GM23338 (cell line): Measurements from ENCODE around the gene STK38L.

Experiments
- CREB1 ChIP-seq: fragments of 250-450 bp; sonication (Bioruptor Pico); IDR thresholded peaks from 2 replicates; pipeline ENCODE4 v1.5.0; 2020; ENCODE audit warnings: low read depth, mild to moderate bottlenecking, moderate library complexity
- EZH2 ChIP-seq: fragments of 200-600 bp; sonication (generic); IDR thresholded peaks from one replicate; pipeline ENCODE4 v1.8.0; 2017; ENCODE audit warnings: antibody characterized with exemption, mild to moderate bottlenecking, low read depth; ENCODE audit not compliant: unreplicated experiment
- EZH2phosphoT487 ChIP-seq: fragments of 200-600 bp; sonication (generic); IDR thresholded peaks from one replicate; pipeline ENCODE4 v1.8.1; 2018; ENCODE audit warnings: antibody characterized with exemption; ENCODE audit not compliant: unreplicated experiment
- JUNB ChIP-seq: IDR thresholded peaks from one replicate; pipeline ENCODE4 v1.6.1; 2016; ENCODE audit warnings: antibody characterized with exemption; ENCODE audit not compliant: unreplicated experiment
- NANOG ChIP-seq: IDR thresholded peaks from 2 replicates; pipeline ENCODE4 v1.6.1; 2016; ENCODE audit warnings: antibody characterized with exemption, borderline replicate concordance
- POLR2AphosphoS5 ChIP-seq: IDR thresholded peaks from 2 replicates; pipeline ENCODE4 v1.6.1; 2016; ENCODE audit warnings: antibody characterized with exemption, low read depth
- ZNF114 ChIP-seq: fragments of 250-450 bp; sonication (Bioruptor Pico); IDR thresholded peaks from 2 replicates; pipeline ENCODE4 v1.5.0; 2020; ENCODE audit warnings: mild to moderate bottlenecking, moderate library complexity
- ZNF331 ChIP-seq: fragments of 250-450 bp; sonication (Bioruptor Pico); IDR thresholded peaks from 2 replicates; pipeline ENCODE4 v1.5.0; 2020; ENCODE audit warnings: low read depth, mild to moderate bottlenecking, moderate library complexity
- TF ChIP-seq, protein P1 (sequence below), 2 experiments: fragments of 200-600 bp in 1 of 2; sonication (generic) in 1 of 2; conservative IDR thresholded peaks; 2 replicates each; pipeline versions ENCODE4 v1.5.1 to v1.6.1; 2016 to 2017; ENCODE audit warnings: antibody characterized with exemption in 2 of 2, low read depth in 2 of 2, mild to moderate bottlenecking in 2 of 2, moderate library complexity in 1 of 2
- TF ChIP-seq, protein P2 (sequence below): IDR thresholded peaks from one replicate; pipeline ENCODE4 v1.6.1; 2018; ENCODE audit warnings: antibody characterized with exemption; ENCODE audit not compliant: unreplicated experiment
- TF ChIP-seq, protein P3 (sequence below): IDR thresholded peaks from 2 replicates; pipeline ENCODE4 v1.6.1; 2016; ENCODE audit warnings: antibody characterized with exemption

DNA sequence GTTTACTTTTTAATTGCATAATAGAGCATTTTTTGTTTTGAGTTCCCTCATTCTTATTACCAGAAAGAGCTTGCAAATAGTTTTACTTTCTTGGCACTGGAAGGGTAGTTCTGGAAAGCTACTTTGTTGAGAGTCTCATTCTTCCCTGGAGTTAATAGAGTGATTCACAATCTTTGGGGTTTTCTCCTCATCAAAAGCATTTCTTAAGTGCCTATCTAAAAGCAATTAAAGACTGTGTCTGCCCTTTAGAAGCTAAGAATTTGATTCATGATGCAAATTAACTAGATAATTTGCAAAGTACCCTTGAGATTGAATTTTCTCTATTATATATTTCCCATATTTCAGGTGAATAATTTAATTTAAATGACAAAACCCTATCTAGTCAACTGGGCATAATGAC, 80.4 kb downstream of the STK38L start:
- TF ChIP-seq POLR2AphosphoS5 (no peak), EZH2 (no peak), EZH2phosphoT487 (no peak), ZNF331 (CRISPR knock-in tag) (no peak), CREB1 (CRISPR knock-in tag) (no peak), NANOG (no peak), ZNF114 (CRISPR knock-in tag) (no peak), JUNB (no peak)
- TF ChIP-seq, protein P1, sequence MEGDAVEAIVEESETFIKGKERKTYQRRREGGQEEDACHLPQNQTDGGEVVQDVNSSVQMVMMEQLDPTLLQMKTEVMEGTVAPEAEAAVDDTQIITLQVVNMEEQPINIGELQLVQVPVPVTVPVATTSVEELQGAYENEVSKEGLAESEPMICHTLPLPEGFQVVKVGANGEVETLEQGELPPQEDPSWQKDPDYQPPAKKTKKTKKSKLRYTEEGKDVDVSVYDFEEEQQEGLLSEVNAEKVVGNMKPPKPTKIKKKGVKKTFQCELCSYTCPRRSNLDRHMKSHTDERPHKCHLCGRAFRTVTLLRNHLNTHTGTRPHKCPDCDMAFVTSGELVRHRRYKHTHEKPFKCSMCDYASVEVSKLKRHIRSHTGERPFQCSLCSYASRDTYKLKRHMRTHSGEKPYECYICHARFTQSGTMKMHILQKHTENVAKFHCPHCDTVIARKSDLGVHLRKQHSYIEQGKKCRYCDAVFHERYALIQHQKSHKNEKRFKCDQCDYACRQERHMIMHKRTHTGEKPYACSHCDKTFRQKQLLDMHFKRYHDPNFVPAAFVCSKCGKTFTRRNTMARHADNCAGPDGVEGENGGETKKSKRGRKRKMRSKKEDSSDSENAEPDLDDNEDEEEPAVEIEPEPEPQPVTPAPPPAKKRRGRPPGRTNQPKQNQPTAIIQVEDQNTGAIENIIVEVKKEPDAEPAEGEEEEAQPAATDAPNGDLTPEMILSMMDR (conservative IDR thresholded peaks at IDR 0.05; ENCODE audit: low read depth in 2 of 2) = no peak
- TF ChIP-seq, protein P2, sequence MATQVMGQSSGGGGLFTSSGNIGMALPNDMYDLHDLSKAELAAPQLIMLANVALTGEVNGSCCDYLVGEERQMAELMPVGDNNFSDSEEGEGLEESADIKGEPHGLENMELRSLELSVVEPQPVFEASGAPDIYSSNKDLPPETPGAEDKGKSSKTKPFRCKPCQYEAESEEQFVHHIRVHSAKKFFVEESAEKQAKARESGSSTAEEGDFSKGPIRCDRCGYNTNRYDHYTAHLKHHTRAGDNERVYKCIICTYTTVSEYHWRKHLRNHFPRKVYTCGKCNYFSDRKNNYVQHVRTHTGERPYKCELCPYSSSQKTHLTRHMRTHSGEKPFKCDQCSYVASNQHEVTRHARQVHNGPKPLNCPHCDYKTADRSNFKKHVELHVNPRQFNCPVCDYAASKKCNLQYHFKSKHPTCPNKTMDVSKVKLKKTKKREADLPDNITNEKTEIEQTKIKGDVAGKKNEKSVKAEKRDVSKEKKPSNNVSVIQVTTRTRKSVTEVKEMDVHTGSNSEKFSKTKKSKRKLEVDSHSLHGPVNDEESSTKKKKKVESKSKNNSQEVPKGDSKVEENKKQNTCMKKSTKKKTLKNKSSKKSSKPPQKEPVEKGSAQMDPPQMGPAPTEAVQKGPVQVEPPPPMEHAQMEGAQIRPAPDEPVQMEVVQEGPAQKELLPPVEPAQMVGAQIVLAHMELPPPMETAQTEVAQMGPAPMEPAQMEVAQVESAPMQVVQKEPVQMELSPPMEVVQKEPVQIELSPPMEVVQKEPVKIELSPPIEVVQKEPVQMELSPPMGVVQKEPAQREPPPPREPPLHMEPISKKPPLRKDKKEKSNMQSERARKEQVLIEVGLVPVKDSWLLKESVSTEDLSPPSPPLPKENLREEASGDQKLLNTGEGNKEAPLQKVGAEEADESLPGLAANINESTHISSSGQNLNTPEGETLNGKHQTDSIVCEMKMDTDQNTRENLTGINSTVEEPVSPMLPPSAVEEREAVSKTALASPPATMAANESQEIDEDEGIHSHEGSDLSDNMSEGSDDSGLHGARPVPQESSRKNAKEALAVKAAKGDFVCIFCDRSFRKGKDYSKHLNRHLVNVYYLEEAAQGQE = no peak
- TF ChIP-seq, protein P3, sequence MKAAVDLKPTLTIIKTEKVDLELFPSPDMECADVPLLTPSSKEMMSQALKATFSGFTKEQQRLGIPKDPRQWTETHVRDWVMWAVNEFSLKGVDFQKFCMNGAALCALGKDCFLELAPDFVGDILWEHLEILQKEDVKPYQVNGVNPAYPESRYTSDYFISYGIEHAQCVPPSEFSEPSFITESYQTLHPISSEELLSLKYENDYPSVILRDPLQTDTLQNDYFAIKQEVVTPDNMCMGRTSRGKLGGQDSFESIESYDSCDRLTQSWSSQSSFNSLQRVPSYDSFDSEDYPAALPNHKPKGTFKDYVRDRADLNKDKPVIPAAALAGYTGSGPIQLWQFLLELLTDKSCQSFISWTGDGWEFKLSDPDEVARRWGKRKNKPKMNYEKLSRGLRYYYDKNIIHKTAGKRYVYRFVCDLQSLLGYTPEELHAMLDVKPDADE = no peak
